Stimulated activated CD4-positive, alpha-beta T cell treated with anti-CD3 and anti-CD28 coated beads, Interleukin-15, amount 100 ng/mL, for 24 hours (primary cell): ENCODE measurements around the gene TPK1.

Experiments
- DNase-seq: peaks from one replicate; pipeline ENCODE4 v3.0.0-alpha.2; 2020

TPK1 gene

DNA sequence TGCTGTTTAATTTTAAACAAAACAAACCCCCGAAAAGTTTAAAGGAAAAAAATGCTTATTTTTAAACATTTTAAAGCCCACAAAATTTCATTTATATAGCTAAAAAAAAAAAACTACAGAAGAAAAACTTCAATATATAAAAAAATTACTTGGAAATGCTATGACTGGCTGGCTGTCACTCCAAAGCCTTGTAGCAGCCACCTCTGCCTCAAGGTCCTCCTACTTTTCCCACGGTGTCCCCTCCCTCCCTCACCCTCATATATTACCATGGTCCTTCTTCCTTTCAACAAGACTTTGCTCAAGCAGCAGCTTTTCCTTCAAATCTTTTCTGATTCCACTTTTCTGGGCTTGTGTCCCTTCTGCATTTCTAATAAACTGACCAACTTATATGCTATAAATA lies 122.0 kb downstream of the TPK1 start:
- DNase-seq = no peak

DNA sequence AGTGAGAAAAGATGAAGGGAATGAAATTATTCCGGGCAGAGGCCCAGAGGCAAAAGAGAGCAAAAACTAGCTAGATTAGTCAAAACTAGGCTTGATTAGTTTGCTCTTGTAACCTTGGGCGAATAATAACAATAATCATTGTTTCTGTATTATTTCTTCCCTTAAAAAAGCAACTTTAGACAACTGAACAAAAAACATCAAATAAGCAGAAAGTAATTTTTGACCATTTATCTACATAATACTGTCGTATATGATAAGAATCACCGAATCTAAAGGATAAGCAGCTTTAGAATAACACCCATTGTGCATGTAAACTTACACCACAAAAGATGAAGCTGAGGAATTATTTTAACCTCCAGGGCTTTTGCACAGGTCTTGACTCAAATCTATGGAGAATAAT lies 125.1 kb downstream of the TPK1 start:
- DNase-seq = no peak

DNA sequence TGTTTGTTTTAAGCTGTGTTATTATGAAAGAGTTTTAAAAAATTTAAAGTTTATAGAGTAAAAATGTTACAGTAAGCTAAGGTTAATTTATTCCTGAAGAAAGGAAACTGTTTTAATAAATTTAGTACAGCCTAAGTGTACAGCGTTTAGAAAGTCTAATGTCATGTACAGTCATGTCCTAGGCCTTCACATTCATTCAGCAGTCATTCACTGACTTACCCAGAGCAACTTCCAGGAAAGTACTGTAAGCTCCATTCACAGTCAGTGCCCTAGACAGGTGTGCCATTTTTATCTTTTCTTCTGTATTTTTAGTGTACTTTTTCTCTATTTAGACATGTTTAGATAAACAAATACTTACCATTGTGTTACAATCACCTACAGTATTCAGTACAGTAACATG lies 126.8 kb downstream of the TPK1 start:
- DNase-seq = no peak

DNA sequence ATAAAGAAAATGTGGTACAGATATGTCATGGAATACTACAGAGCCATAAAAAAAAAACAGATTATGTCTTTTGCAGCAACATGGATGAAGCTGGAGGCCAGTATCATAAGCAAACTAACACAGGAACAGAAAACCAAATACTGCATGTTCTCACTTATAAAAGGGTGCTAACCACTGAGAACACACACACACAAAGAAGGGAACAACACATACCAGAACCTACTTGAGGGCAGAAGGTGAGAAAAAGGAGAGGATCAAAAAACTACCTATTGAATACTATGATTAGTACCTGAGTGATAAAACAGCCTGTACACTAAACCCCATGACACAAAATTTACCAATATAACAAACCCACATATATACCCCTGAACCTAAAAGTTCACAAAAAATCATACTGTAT lies 144.6 kb downstream of the TPK1 start:
- DNase-seq = no peak

DNA sequence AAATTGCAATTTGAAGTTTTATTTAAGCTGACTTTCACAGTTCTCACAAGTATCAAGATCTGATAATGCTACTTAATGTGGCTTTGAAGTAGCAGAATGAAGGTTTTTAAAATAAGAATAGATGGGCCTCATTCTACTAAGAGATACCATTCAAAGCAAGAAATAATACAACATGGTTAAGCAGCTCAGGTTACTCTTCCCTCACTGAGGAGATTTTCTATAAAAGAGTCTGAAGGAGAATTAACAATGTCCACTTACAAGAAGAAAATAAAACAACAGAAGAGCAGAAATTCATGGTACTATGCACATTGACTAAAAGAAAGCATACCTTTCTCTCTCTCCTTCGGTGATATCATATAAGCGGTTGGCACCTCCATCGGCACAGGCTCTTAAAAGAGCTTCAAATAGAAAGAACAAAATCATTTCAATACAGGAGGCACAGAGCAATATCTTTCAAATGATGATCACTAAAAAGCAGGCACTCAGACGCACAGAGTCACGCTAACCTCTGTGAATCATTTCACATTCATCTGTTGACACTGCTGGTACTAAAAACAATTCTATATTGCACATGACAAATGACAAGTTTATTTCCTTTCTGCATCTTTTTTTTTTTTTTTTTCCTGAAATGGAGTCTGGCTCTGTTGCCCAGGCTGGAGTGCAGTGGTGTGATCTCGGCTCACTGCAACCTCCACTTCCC lies 153.1 kb downstream of the TPK1 start:
- no peak for DNase-seq

DNA sequence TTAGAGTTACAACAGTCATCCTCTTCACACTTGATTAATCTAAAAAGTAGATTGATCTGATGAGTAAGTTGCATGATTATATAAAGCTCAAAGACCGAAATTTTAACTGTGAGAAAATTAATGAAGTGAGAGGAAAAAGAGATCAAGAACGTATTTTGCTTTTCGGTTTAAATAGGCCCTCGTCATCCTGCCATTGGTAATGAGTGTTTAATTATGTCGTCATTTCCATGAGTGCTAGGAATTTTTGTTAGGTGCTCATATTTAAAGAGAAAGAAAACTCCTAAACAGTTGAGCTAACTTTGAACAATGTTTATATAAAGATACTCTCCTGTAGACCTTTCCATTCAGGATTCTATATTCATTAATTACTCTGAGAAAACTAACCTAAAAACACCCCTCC lies 159.4 kb downstream of the TPK1 start:
- no peak for DNase-seq

DNA sequence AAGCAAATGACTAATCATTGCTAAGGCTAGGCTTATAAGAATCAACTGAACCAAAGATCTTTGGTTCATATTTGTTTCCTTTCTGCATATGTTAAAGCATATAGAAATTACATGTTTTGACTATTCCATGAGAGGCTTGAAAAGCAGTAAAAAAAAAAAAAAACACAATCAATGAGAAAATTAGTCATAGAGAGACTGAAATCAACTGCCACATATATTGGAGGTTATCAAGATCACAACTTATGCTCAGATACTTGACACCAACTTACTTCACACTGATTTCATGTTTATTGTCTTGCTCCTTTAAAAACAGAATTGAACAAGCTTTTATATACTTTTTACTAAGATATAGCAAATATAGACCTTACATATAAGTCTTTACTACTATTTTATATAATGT lies 161.3 kb downstream of the TPK1 start:
- DNase-seq = no peak

DNA sequence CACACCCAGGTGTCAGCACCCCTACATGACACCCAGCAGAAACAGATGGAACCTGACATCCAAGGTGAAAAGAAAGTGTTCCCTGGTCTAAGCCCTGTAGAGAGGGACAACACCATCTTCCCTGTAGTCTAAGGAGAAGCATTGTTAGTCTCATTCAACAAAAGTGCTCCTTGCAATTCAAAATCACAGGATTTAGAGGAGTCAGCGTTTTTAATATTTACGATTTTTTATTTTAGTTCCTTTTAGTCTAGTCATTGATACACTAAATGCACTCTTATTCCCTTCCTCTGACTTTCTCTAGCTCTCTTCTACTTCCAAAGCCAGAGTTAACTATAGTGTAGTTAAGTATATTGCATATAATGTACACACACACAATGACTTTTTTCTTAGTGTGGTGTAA lies 163.0 kb downstream of the TPK1 start:
- DNase-seq = no peak

DNA sequence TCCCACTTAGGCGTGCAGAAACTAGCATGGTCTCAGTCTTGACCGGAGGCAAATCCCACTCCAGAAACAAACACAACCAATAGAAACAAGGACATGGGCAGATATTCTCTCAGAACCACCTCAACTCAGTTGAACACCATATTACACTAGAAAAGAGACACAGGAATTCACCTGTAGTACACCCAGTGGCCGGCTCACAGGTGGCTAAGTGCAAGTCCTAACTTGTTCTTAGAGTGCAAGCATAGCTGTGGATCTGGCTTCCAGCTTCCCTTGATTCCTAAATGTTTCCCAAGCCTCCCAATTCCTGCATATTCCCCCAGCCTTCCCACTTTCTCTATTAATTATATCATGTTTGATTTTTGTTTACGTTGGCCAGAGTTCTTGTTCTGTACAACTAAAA lies 164.4 kb downstream of the TPK1 start:
- no peak for DNase-seq

DNA sequence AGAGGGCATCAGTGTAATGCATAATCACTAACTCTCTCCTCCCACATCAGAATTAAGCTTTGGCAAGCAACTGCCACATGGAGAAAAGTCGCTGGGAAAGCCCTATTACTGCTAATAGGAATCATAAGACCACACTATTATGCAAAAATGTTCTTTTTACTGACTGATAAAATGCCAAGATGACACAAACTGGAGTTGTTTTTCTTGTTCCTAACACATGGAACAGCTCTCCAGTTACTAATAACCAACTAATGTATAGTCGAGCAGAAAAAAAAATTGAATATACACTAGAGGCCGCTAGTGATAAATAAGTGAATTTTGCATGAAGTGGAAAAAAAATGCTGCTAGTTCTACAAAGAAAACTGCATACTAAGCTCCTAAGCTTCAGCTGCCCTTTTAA lies 165.6 kb downstream of the TPK1 start:
- DNase-seq = no peak

DNA sequence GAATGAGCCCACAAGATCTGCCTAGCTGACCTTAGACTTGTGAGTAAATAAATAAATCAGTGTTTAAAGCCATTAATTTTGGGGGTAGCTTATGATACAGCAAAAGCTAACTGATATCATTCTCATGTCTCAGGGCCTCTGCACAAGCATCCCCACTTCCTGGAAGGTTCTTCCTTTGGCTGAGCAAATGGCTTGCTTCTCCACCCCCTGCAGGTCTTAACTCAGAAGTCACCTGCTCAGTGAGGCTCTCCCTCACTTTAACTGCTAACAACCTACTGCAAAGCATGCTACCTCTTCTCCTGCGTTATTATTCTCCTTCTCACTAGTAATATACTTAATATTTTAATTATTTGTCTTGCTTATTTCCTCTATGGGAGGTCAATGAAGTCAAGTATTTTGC lies 167.3 kb downstream of the TPK1 start:
- DNase-seq = no peak

DNA sequence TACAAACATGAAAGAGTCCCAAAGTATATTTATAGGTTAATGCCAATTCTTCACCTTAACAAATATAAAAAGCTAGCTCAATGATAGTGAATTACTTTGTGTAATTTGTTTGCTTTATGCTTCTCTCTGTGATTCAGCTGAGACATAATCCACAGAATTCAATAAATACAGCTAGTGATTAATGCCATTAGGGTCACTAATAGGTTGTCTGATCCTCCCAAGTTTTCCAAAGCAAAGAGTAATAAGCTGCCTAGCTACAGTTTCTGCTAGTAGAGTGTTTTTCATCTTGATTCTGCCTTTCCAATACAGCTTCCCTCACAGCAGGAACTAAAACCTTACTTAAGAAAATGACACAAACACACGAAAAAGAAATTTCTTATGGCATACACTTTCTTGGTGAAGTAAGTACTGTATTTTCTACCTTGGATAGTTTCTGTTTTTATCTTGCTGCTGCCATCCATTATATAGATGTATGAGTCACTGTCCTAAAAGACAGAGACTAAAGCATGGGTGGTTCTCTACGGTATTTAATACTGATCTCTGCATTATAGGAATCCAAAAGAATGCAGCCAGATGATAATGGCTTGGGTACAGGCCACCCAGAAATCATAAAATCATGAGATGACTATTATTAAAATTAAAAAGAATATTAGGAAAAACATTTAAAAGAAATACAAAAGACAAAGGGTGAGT lies 170.0 kb downstream of the TPK1 start:
- no peak for DNase-seq

DNA sequence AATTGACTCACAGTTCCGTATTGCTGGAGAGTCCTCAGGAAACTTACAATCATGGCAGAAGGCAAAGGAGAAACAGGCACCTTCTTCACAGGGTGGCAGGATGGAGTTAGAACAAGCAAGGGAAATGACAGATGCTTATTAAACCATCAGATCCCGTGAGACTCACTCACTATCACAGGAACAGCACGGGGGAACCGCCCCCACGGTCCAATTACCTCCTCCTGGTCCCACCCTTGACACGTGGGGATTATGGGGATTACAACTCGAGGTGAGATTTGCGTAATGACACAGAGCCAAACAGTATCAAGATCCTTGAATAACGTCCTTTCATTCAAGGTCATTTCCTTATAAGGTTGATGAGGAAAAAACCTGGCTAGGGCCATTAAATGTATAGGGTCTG lies 176.6 kb downstream of the TPK1 start:
- no peak for DNase-seq

DNA sequence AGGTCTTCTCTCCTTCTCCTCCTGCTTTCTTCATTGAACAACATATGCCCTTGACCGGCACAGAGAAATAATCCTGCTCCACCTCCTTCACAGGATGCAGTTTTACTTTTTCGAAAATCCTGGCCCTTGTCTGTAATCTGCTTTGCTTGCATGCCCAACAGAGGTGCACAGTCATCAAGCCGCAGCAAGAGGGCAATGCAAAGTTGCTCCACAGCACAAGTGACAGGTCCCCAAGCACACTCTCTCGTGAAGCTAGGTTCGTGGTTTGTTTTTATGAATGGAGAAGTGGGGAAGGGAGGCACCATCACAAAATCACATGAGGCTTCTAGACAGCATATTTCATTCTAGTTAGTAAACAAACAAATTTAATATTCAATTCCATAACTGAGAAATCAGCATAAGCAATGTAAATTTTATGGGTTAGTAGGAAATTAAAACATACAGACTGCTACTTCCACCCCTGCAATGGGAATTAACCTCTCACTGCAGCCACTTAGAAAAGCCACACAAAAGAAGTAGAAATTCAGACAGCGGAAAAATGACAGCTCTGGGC lies 178.8 kb downstream of the TPK1 start:
- no peak for DNase-seq

DNA sequence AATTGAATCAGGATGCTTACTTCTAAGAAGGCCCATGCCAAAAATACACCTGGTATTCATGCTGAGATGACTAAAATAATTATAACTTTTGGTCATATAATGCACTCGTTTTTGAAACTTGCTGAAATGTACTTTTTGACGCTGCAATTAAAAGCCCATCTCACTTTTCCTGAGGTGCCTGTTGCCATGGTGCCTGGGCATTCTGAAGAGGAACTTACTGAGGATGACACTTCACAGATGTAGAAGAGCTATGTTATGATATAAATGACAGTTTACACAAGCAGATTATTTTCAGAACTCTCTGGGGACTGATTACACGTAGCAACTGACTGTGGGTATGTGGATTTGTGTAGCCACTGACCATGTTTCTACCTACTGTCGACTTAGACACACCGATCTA lies 182.4 kb downstream of the TPK1 start:
- DNase-seq = no peak

DNA sequence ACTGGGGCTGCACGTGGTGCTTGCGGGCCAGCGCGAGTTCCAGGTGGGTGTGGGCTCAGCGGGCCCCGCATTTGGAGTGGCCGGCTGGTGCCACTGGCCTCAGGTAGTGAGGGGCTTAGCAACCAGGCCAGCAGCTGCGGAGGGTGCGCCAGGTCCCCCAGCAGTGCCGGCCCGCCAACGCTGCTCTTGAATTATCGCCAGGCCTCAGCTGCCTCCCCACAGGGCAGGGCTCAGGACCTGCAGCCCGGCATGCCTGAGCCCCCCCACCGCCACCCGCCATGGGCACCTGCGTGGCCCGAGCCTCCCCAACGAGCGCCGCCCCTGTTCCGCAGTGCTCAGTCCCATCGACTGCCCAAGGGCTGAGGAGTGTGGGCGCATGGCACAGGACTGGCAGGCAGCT lies 185.4 kb downstream of the TPK1 start:
- DNase-seq = no peak

DNA sequence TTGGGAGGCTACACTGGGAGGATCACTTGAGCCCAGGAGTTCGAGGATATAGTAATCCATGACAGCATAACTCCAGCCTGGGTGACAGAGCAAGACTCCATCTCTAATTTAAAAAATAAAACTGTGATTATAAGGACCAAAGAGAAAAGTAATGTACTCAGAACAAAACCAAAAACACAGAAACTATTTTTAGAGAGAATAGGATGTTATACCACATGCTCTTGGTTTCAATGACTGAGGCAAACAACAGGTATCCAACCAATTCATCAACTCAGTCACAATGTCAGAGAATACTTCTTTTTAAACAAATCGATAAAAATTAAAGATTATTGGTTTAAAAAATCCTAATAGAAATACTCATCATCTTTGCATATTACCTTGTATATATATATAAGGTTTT lies 186.7 kb downstream of the TPK1 start:
- no peak for DNase-seq

DNA sequence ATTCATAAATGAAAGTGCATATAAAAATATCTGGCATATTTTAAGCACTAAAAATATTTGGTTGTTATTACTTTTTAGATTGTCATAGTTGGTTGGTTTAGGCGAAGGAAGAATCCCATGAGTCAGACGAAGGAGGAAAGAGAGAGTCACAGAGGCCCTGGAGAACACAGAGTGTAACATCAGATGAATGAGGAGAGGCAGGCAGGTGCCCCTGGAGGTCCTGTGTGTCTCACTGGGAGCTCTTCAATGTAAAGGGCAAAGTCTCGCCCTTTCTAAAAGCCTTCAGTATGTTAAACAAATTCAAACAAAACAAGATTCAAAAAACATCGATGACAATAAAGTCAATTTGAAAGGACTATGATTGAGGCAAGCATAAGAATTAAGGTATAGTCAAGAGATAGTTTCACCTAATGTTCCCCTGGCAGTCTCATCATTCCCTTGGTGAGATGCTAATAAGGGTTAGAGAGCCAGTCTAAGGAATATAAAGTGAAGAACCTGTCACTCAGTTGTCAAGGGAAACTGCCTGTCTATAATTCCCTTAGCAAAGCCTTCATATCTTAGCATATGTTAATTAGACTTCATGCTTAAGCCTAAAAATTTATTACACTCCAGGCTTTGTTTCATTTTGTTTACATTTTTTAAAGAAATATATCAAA lies 194.3 kb downstream of the TPK1 start:
- DNase-seq = no peak

DNA sequence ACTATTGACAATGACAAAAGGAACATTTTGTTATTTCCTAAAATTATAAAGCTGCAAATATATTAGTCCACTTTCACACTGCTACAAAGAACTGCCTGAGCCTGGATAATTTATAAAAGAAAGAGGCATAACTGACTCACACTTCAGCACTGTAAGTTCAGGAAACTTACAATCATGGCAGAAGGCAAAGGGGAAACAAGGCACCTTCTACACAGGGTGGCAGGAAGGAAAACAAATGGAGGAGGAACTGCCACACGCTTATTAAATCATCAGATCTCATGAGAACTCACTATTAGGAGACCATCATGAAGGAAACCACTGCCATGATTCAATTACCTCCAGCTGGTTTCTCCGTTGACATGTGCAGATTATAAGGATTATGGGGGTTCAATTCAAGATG lies 203.1 kb downstream of the TPK1 start:
- no peak for DNase-seq

DNA sequence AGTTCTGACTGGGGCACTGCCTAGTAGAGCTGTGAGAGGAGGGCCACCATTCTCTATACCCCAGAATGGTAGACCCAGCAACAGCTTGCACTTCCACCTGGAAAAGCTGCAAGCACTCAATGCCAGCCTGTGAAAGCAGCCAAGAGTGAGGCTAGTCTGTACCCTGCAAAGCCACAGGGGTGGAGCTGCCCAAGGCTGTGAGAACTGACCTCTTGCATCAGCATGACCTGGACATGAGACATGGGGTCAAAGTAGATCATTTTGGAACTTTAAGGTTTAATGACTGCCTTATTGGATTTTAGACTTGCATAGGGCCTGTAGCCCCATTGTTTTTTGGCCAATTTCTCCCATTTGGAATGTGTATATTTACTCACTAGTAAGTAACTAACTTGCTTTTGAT lies 206.3 kb downstream of the TPK1 start:
- DNase-seq = no peak

DNA sequence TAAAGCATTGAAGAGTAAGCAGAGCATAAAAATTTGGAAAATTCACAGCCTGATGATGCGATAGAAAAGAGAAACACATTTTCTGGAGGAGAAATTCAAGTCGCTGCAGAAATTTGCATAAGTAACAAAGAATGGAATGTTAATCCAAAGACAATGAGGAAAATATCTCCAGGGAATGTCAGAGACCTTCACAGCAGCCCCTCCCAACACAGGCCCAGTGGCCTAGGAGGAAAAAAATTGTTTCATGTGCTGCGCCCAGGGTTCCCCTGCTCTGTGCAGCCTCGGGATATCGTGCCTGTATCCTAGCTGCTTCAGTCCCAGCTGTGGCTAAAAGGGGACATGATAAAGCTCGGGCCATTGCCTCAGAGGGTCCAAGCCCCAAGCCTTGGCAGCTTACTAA lies 206.8 kb downstream of the TPK1 start:
- no peak for DNase-seq

DNA sequence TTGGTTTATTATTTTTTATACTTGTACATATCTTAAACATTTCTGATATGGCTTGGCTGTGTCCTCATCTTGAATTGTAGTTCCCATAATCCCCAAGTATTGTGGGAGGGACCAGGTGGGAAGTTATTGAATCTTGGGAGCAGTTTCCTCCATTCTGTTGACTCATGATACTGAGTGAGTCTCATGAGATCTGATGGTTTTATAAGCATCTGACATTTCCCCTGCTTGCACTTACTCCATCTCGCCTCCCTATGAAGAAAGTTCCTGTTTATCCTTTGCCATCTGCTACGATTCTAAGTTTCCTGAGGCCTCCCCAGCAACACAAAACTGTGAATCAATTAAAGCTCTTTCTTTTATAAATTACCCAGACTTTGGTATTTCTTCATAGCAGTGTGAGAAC lies 207.7 kb downstream of the TPK1 start:
- DNase-seq = no peak

DNA sequence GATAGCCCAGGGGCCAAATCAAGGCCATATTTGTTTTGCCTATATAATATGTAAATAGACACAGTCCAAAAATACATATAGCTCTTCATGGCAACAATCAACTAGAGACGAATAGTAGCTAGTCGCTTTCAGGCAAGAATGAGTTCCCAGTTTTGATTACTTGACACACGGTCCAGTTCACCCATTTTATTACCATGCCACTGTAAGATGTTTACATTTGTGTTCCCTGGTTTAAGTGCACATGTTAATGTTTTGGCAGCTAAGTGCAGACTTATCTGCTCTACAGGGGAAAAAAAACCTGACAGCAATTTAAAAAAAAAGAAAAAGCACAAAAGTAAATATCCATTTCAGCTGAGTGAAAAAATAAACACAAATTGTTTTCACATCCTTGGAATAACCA lies 213.1 kb downstream of the TPK1 start:
- DNase-seq = no peak

DNA sequence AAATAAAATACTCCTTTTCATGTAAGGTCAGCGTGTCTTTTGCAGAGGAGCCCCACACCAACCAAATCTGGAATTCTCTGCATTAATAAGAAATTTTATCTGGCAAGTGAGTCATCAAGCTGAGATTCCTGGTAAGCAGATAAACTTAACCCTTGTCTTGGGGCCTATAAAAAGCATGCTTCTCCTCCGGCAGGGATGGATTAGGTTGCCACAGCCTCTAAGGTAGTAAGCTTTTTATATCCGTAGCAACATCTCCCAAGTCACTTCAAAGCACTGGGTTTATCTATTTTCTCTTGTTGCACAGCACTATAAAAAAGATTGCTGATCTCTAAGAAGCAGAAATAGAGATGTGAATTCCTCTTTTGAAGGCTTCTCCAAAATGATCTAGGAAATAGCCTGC lies 229.6 kb downstream of the TPK1 start:
- DNase-seq = no peak
